PC-9 (cell line): Measurements from ENCODE around the gene ROM1. TPM values are rescaled to one million over a fixed set of nuclear protein-coding genes. Genes with fewer than 3 reads are reported as not detected.

Source experiments
- BruUV-seq: library from RNA; stranded (reverse); fragments of 400-500 nt; replicated peaks from 2 replicates; lab custom pipeline; 2021; lab: Mats Ljungman, UMichigan
- CTCF ChIA-PET: fragments of 300-600 bp; sonication (Branson Sonifier 250); formaldehyde crosslinking; loops from one replicate; lab custom pipeline; 2022; ENCODE audit warnings: antibody characterized with exemption; lab: Charles Lee
- POLR2A ChIA-PET: fragments of 300-600 bp; sonication (Branson Sonifier 250); formaldehyde crosslinking; loops from one replicate; lab custom pipeline; 2022; ENCODE audit warnings: antibody characterized with exemption; ENCODE audit not compliant: unreplicated experiment; lab: Charles Lee
- DNase-seq, 2 experiments: peaks; one replicate each; pipeline versions ENCODE4 v3.0.0 to v3.0.0-alpha.2; 2015 to 2022; ENCODE audit warnings: mixed read lengths in 1 of 2
- H2AFZ ChIP-seq: fragments of 200-600 bp; sonication (generic); 2 replicates; pipeline ENCODE4 v1.8.1; 2017; ENCODE audit warnings: antibody characterized with exemption
- H3F3A ChIP-seq: fragments of 200-600 bp; sonication (generic); 2 replicates; pipeline ENCODE4 v1.8.1; 2017; ENCODE audit warnings: antibody characterized with exemption, mild to moderate bottlenecking, low read depth; ENCODE audit not compliant: insufficient read depth
- H3K27ac ChIP-seq: fragments of 200-600 bp; sonication (generic); 2 replicates; pipeline ENCODE4 v1.6.1; 2016; ENCODE audit warnings: mixed run types
- H3K27me3 ChIP-seq: fragments of 200-600 bp; sonication (generic); 2 replicates; pipeline ENCODE4 v1.6.1; 2016; ENCODE audit warnings: low read depth, mixed run types; ENCODE audit not compliant: insufficient read depth
- H3K36me3 ChIP-seq: fragments of 200-600 bp; sonication (generic); 2 replicates; pipeline ENCODE4 v1.6.1; 2016; ENCODE audit warnings: low read depth, mixed run types
- H3K4me1 ChIP-seq: fragments of 200-600 bp; sonication (generic); replicated peaks from 2 replicates; pipeline ENCODE4 v1.6.1; 2016; ENCODE audit warnings: mixed run types; ENCODE audit not compliant: insufficient read depth
- H3K4me2 ChIP-seq: fragments of 200-600 bp; sonication (generic); 2 replicates; pipeline ENCODE4 v1.6.1; 2017; ENCODE audit warnings: mixed run types
- H3K4me3 ChIP-seq: fragments of 200-600 bp; sonication (generic); 2 replicates; pipeline ENCODE4 v1.6.1; 2016; ENCODE audit warnings: mixed run types
- H3K79me2 ChIP-seq: fragments of 200-600 bp; sonication (generic); 2 replicates; pipeline ENCODE4 v1.6.1; 2017; ENCODE audit warnings: low read depth, mixed run types
- H3K9me2 ChIP-seq: fragments of 200-600 bp; sonication (generic); 2 replicates; pipeline ENCODE4 v1.8.1; 2017; ENCODE audit warnings: mild to moderate bottlenecking; ENCODE audit not compliant: insufficient read depth
- H3K9me3 ChIP-seq: fragments of 200-600 bp; sonication (generic); 2 replicates; pipeline ENCODE4 v1.8.1; 2016; ENCODE audit warnings: low read depth; ENCODE audit not compliant: insufficient read depth
- H4K20me1 ChIP-seq: fragments of 200-600 bp; sonication (generic); 2 replicates; pipeline ENCODE4 v1.8.1; 2017; ENCODE audit not compliant: insufficient read depth
- EZH2 ChIP-seq: fragments of 200-600 bp; sonication (generic); IDR thresholded peaks from 2 replicates; pipeline ENCODE4 v1.8.0; 2017; ENCODE audit warnings: antibody characterized with exemption, low read depth
- intact Hi-C: fragments of 100-400 bp; cut with micrococcal nuclease; formaldehyde crosslinking; loops from one replicate; pipeline ENCODE4 v1.10.0; 2022; ENCODE audit not compliant: unreplicated experiment
- total RNA-seq: library from RNA; stranded (reverse); gene quantifications from 2 replicates; pipeline ENCODE4 v1.2.3, GENCODE V29; 2021
- TF ChIP-seq, protein P1 (sequence below): fragments of 200-600 bp; sonication (generic); conservative IDR thresholded peaks from 2 replicates; pipeline ENCODE4 v1.6.1; 2017; ENCODE audit warnings: mixed run types, antibody characterized with exemption, mild to moderate bottlenecking, moderate library complexity

ROM1 gene
- total RNA-seq, 1 experiment from 2014 or later: 6.2 TPM

DNA sequence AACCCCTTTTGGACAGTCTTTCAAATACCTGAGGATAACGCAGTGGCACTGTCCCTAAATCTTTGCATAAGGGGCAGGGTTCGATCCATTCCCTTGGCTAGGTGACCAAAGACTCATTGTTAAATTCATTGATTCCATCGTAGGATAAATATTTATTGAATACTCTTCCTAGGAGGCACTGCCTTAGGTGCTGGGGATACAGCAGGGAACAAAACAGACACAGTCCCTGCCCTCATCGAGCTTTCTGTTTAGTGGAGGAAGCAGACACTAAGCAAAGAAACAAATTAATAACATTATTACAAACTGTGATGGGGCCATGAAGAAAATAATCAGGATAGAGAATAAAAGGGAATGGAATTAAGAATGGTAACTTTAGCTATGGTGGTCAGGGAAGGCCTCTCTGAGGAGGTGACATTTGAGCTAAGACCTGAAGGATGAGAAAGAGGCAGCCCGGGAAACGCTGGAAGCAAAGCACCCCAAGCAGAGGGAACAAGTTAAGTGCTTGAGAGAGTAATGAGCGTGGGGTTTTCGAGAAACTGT, 8.0 kb downstream of the ROM1 start:
- Histone ChIP-seq H3K27me3 (no peaks in the 10 kb centered on the region), H3K4me2 (peak overlapping the region; percentile 75), H3K9me2 (no peaks in the 10 kb centered on the region), H3K79me2 (peaks cover 18% of the 10 kb centered on the region), H3K9me3 (no peaks in the 10 kb centered on the region), H3K4me3 (peak overlapping the region; percentile 79), H3K4me1 (peaks cover 20% of the 10 kb centered on the region), H4K20me1 (no peaks in the 10 kb centered on the region), H3K36me3 (peaks cover 6% of the 10 kb centered on the region; the same call in 1 of the 2 replicates), H3K27ac (peak overlapping the region; percentile 86), H2AFZ (peak overlapping the region; percentile 88), H3F3A (peaks cover 50% of the 10 kb centered on the region)
- no peak for DNase-seq
- TF ChIP-seq, protein P1, sequence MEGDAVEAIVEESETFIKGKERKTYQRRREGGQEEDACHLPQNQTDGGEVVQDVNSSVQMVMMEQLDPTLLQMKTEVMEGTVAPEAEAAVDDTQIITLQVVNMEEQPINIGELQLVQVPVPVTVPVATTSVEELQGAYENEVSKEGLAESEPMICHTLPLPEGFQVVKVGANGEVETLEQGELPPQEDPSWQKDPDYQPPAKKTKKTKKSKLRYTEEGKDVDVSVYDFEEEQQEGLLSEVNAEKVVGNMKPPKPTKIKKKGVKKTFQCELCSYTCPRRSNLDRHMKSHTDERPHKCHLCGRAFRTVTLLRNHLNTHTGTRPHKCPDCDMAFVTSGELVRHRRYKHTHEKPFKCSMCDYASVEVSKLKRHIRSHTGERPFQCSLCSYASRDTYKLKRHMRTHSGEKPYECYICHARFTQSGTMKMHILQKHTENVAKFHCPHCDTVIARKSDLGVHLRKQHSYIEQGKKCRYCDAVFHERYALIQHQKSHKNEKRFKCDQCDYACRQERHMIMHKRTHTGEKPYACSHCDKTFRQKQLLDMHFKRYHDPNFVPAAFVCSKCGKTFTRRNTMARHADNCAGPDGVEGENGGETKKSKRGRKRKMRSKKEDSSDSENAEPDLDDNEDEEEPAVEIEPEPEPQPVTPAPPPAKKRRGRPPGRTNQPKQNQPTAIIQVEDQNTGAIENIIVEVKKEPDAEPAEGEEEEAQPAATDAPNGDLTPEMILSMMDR: no peak
- no peak for TF ChIP-seq EZH2
- intact Hi-C loops: loop anchor here (5.0 kb wide), 1 partner anchor 46 kb away; the partner anchor contains the start of genes C11orf98 and CSKMT
- CTCF ChIA-PET: interaction anchor here (0.6 to 1.0 kb wide), 2 partner anchors 29 to 166 kb away, joined by 3 to 5 read pairs; partner anchors contain the start of gene TUT1
- POLR2A ChIA-PET: interaction anchor here (0.6 to 1.6 kb wide), 5 partner anchors 29 to 609 kb away, joined by 3 to 15 read pairs (median 9); partner anchors contain the start of genes C11orf98, CSKMT, HNRNPUL2 and INTS5
- BruUV-seq: TSS peak; percentile 29

DNA sequence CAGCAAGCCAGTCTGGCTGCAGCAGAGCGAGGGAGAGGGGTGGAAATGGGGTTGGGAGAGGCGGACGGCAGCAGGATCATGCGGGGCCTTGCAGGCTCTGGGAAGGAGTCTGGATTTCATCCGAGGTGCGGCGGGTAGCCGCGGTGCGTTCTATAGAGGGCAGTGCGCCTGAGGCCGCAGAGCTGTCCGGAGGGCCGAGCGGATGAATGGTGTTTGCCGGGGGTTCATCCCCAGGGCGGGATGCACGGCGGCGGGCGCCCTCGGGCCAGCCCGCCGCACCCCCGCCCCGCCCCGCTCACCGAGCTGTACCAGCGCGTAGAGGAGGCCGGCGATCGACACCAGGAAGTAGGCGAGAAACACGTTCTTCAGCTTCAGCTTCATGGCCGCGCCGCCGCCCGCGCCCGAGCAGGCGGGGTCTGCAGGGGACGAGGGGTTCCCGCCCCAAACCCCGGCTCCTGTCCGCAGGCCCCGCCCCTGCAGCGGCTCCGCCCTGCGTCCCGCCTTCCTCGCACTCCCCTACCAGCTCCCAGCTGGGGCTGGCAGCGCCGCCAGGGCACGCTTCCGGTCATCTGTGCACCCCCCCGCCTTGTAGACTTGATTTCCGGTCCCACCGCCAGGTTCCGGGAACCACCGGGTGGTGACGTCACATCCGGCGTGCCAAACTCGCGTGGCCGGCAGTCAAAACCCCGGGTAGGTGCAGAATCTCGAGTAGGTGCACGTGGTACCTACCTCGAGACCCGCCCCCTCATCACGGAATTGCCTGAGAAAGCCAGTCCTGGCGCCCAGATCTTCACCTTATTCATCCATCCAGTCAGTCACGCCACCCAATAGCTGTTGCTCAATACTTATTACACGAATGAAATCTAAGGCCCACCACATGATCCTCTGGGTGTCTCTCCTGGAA, 8.8 kb downstream of the ROM1 start, which contains the start of gene B3GAT3:
TSS of gene B3GAT3 (minus strand) at position 420 of the 904 bp plus-strand sequence. CDS start at position 381, 39 bp downstream.
- Histone ChIP-seq H3K4me3 (peak within 1 kb of the TSS; percentile 79), H3K4me2 (peak within 1 kb of the TSS; percentile 75), H3K9me2 (no peaks in the 10 kb centered on the region), H3K79me2 (peaks cover 18% of the 10 kb centered on the region), H3F3A (peaks cover 51% of the 10 kb centered on the region), H3K27me3 (no peaks in the 10 kb centered on the region), H3K36me3 (peaks cover 13% of the 10 kb centered on the region; the same call in 1 of the 2 replicates), H3K9me3 (no peaks in the 10 kb centered on the region), H3K4me1 (peaks cover 20% of the 10 kb centered on the region), H4K20me1 (no peaks in the 10 kb centered on the region), H3K27ac (peak within 1 kb of the TSS; percentile 86), H2AFZ (peak within 1 kb of the TSS; percentile 88)
- intact Hi-C loops: loop anchor here (1.0 to 5.0 kb wide), 3 partner anchors 24 to 45 kb away; partner anchors contain the start of genes C11orf98, CSKMT, GANAB and TUT1
- ChIA-PET POLR2A (interaction anchor here (0.6 to 1.6 kb wide), 13 partner anchors 9 to 1059 kb away, joined by 3 to 15 read pairs (median 4); partner anchors contain the start of genes C11orf98, CSKMT, EML3 and HNRNPUL2), CTCF (interaction anchor here (0.6 to 1.0 kb wide), 3 partner anchors 30 to 165 kb away, joined by 3 to 6 read pairs (median 5); partner anchors contain the start of gene TUT1)
- DNase-seq: peak; percentile 97 to 100
- no peak for TF ChIP-seq EZH2
- TF ChIP-seq, protein P1: no peak
- BruUV-seq: no TSS peak
